WTC11 (cell line): Measurements from ENCODE around the gene IL17RE.

Source experiments
- TF ChIP-seq, protein P1 (sequence below): fragments of 200-600 bp; IDR thresholded peaks from 2 replicates; pipeline ENCODE4 v1.8.0; 2022; ENCODE audit warnings: antibody characterized with exemption
- TF ChIP-seq, protein P2 (sequence below): sonication (generic); formaldehyde crosslinking; IDR thresholded peaks from 2 replicates; pipeline ENCODE4 v1.8.1; 2023; ENCODE audit warnings: mild to moderate bottlenecking, missing genetic modification reagents, moderate library complexity

DNA sequence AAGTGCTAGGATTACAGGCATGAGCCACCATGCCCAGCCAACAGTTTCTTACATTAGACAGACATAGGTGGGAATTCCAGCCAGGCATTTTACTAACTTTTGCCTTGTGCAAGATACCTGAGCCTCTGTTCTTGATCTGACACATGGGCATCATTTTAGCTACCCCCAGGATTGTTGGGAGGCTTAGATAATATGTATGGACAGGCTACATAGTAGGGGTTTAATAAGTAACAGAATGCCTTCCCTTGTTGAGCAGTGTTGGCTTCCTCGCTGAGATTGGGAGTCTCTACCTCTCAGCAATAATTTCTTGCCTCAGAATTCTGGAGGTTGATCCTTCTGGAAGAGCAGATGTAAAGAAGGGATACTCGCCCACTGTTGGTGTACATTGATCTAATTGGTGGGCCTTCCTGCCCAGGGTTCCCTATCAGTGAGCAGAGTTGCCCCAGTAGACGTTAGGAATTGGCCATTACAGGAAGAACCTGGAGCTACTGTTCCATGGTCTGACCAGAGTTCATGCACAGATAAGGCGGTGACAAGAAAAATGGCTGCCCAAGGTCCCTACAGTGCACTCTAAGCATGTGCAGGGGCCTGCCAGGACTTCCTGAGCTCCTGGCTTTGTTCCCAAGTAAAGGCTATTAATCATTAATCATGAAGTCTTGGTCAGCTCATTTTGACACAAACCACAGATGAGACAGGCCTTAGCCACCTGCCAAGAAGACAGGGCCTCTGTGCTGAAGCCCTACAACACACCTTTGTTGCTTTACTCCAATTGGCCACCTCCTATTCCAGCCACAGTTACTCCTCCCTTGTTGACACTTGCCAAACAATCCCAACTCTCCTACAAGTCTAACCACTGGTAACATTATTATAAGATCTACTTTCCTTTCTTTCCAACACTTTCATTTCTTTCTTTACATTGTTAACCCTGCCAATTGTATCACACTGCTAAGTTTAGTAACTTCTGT is 5.0 kb upstream of the IL17RE start:
- TF ChIP-seq, protein P1, sequence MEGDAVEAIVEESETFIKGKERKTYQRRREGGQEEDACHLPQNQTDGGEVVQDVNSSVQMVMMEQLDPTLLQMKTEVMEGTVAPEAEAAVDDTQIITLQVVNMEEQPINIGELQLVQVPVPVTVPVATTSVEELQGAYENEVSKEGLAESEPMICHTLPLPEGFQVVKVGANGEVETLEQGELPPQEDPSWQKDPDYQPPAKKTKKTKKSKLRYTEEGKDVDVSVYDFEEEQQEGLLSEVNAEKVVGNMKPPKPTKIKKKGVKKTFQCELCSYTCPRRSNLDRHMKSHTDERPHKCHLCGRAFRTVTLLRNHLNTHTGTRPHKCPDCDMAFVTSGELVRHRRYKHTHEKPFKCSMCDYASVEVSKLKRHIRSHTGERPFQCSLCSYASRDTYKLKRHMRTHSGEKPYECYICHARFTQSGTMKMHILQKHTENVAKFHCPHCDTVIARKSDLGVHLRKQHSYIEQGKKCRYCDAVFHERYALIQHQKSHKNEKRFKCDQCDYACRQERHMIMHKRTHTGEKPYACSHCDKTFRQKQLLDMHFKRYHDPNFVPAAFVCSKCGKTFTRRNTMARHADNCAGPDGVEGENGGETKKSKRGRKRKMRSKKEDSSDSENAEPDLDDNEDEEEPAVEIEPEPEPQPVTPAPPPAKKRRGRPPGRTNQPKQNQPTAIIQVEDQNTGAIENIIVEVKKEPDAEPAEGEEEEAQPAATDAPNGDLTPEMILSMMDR = no peak
- TF ChIP-seq, protein P2, sequence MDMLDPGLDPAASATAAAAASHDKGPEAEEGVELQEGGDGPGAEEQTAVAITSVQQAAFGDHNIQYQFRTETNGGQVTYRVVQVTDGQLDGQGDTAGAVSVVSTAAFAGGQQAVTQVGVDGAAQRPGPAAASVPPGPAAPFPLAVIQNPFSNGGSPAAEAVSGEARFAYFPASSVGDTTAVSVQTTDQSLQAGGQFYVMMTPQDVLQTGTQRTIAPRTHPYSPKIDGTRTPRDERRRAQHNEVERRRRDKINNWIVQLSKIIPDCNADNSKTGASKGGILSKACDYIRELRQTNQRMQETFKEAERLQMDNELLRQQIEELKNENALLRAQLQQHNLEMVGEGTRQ = no peak
